HCT116 (cell line): ENCODE data around the gene PDCD6IP. TPM values are rescaled to one million over a fixed set of nuclear protein-coding genes. Genes with fewer than 3 reads are reported as not detected.

Experiments used
- ATAC-seq: fragments of 200-7000 bp; cut with Tn5 transposase; 2 replicates; pipeline ENCODE4 v1.9.1; 2020; ENCODE audit warnings: mild to moderate bottlenecking, moderate library complexity
- BruUV-seq: library from RNA; stranded (reverse); fragments of 400-500 nt; replicated peaks from 2 replicates; lab custom pipeline; 2021; lab: Mats Ljungman, UMichigan
- CTCF ChIA-PET: fragments of 300-600 bp; sonication (Branson Sonifier 250); formaldehyde crosslinking; loops from one replicate; lab custom pipeline; 2021; ENCODE audit warnings: antibody characterized with exemption; lab: Charles Lee
- POLR2A ChIA-PET: fragments of 300-600, 350-600 bp; sonication (Branson Sonifier 250); formaldehyde crosslinking; loops from one replicate; lab custom pipeline; 2021; ENCODE audit warnings: antibody characterized with exemption; lab: Charles Lee
- RAD21 ChIA-PET, 2 experiments: fragments of 300-600 bp; sonication (Branson Sonifier 250); formaldehyde crosslinking; loops; one replicate each; lab custom pipeline; 2023; ENCODE audit warnings: low total read pairs in 2 of 2; ENCODE audit not compliant: uncharacterized antibody in 2 of 2, unreplicated experiment in 2 of 2, low non-redundant PET in 1 of 2; lab: Charles Lee
- DNase-seq: peaks from one replicate; pipeline ENCODE4 v3.0.0-alpha.2; 2010; ENCODE audit warnings: low read depth, low spot score
- H2AFZ ChIP-seq: fragments of 200-600 bp; shearing (Covaris generic), sonication (generic); 2 replicates; pipeline ENCODE4 v1.6.1; 2017; ENCODE audit warnings: low read depth, mixed run types, mixed read lengths, antibody characterized with exemption, low read length; ENCODE audit not compliant: poor library complexity, severe bottlenecking
- H3K27ac ChIP-seq: 2 replicates; pipeline ENCODE4 v1.5.1; 2012; ENCODE audit warnings: low read depth, low read length
- H3K27me3 ChIP-seq: fragments of 200-600 bp; sonication (generic); 2 replicates; pipeline ENCODE4 v1.6.1; 2016; ENCODE audit warnings: mixed run types, low read length, mixed read lengths; ENCODE audit not compliant: insufficient read depth
- H3K36me3 ChIP-seq, 2 experiments: fragments of 200-500 bp in 1 of 2; fragments of 200-600 bp in 1 of 2; sonication (Bioruptor generic) in 1 of 2; sonication (generic) in 1 of 2; 2 replicates each; pipeline versions ENCODE4 v1.5.1 to v1.6.1; 2014 to 2016; ENCODE audit warnings: low read length in 2 of 2, inconsistent platforms in 1 of 2, mixed read lengths in 1 of 2, mixed run types in 1 of 2; ENCODE audit not compliant: insufficient read depth in 2 of 2, control insufficient read depth in 1 of 2
- H3K4me1 ChIP-seq, 2 experiments: fragments of 200-600 bp in 1 of 2; sonication (generic) in 1 of 2; 2 replicates each; pipeline versions ENCODE4 v1.5.1 to v1.6.1; 2012 to 2017; ENCODE audit warnings: low read length in 2 of 2, inconsistent platforms in 1 of 2, mild to moderate bottlenecking in 1 of 2, mixed read lengths in 1 of 2, mixed run types in 1 of 2, moderate library complexity in 1 of 2; ENCODE audit not compliant: insufficient read depth in 2 of 2, control insufficient read depth in 1 of 2
- H3K4me2 ChIP-seq: fragments of 200-600 bp; sonication (generic); 2 replicates; pipeline ENCODE4 v1.6.1; 2017; ENCODE audit warnings: mixed run types, low read length, mixed read lengths
- H3K4me3 ChIP-seq, 2 experiments: fragments of 200-600 bp in 1 of 2; sonication (generic) in 1 of 2; replicated peaks in 1 of 2; 2 replicates each; pipeline ENCODE4 v1.5.1; 2011 to 2016; ENCODE audit warnings: low read length in 2 of 2, control low read depth in 1 of 2, low read depth in 1 of 2, mild to moderate bottlenecking in 1 of 2, mixed read lengths in 1 of 2, mixed run types in 1 of 2
- H3K79me2 ChIP-seq: fragments of 200-600 bp; sonication (generic); 2 replicates; pipeline ENCODE4 v1.6.1; 2017; ENCODE audit warnings: mild to moderate bottlenecking, mixed run types, low read length, moderate library complexity, mixed read lengths; ENCODE audit not compliant: insufficient read depth
- H3K9ac ChIP-seq: fragments of 200-600 bp; sonication (generic); 2 replicates; pipeline ENCODE4 v1.6.1; 2016; ENCODE audit warnings: low read length, mixed read lengths
- H3K9me2 ChIP-seq: fragments of 200-600 bp; sonication (generic), shearing (Covaris generic); 2 replicates; pipeline ENCODE4 v1.6.1; 2017; ENCODE audit warnings: mixed run types, mild to moderate bottlenecking, moderate library complexity; ENCODE audit not compliant: insufficient read depth
- H3K9me3 ChIP-seq, 2 experiments: fragments of 200-500 bp in 1 of 2; fragments of 200-600 bp in 1 of 2; sonication (Bioruptor generic) in 1 of 2; sonication (generic) in 1 of 2; 2 replicates each; pipeline ENCODE4 v1.6.1; 2014 to 2017; ENCODE audit warnings: low read length in 2 of 2, mixed read lengths in 2 of 2, inconsistent platforms in 1 of 2, low read depth in 1 of 2, mild to moderate bottlenecking in 1 of 2, mixed run types in 1 of 2, moderate library complexity in 1 of 2; ENCODE audit not compliant: control insufficient read depth in 1 of 2, insufficient read depth in 1 of 2
- H4K20me1 ChIP-seq: fragments of 200-600 bp; sonication (generic), shearing (Covaris generic); 2 replicates; pipeline ENCODE4 v1.6.1; 2017; ENCODE audit warnings: mixed run types, mild to moderate bottlenecking, moderate library complexity; ENCODE audit not compliant: insufficient read depth
- ATF3 ChIP-seq: IDR thresholded peaks from 2 replicates; pipeline ENCODE4 v1.6.1; 2012
- CEBPB ChIP-seq: IDR thresholded peaks from 2 replicates; pipeline ENCODE4 v1.6.1; 2012; ENCODE audit warnings: low read depth
- CTCF ChIP-seq, 3 experiments: fragments of 200-600 bp in 1 of 3; sonication (generic) in 1 of 3; IDR thresholded peaks in 2 of 3; conservative IDR thresholded peaks in 1 of 3; 2 replicates each; pipeline ENCODE4 v1.5.1; 2012 to 2017; ENCODE audit warnings: low read depth in 2 of 3, low read length in 2 of 3, antibody characterized with exemption in 1 of 3, borderline replicate concordance in 1 of 3, control low read depth in 1 of 3, mild to moderate bottlenecking in 1 of 3, mixed read lengths in 1 of 3, mixed run types in 1 of 3, moderate library complexity in 1 of 3; ENCODE audit not compliant: insufficient read depth in 1 of 3
- ELF1 ChIP-seq: IDR thresholded peaks from 2 replicates; pipeline ENCODE4 v1.6.1; 2012; ENCODE audit warnings: low read depth, borderline replicate concordance
- FOSL1 ChIP-seq: IDR thresholded peaks from 2 replicates; pipeline ENCODE4 v1.6.1; 2012; ENCODE audit warnings: low read depth
- JUND ChIP-seq: IDR thresholded peaks from 2 replicates; pipeline ENCODE4 v1.6.1; 2012
- RAD21 ChIP-seq: IDR thresholded peaks from 2 replicates; pipeline ENCODE4 v1.6.1; 2012; ENCODE audit warnings: low read depth, mild to moderate bottlenecking
- REST ChIP-seq: IDR thresholded peaks from 2 replicates; pipeline ENCODE4 v1.6.1; 2012; ENCODE audit warnings: low read depth
- SIN3A ChIP-seq: IDR thresholded peaks from 2 replicates; pipeline ENCODE4 v1.6.1; 2012; ENCODE audit warnings: low read depth
- SRF ChIP-seq: IDR thresholded peaks from 2 replicates; pipeline ENCODE4 v1.6.1; 2012; ENCODE audit warnings: low read depth
- ZBTB33 ChIP-seq: IDR thresholded peaks from 2 replicates; pipeline ENCODE4 v1.6.1; 2011; ENCODE audit warnings: mild to moderate bottlenecking, low read length, moderate library complexity; ENCODE audit not compliant: insufficient replicate concordance; ENCODE audit errors: extremely low read depth
- ZNF274 ChIP-seq: fragments of 200-500 bp; sonication (Bioruptor generic); IDR thresholded peaks from 2 replicates; pipeline ENCODE4 v1.6.1; 2014; ENCODE audit warnings: mild to moderate bottlenecking, low read depth, low read length, inconsistent platforms
- intact Hi-C: fragments of 100-400 bp; cut with micrococcal nuclease; formaldehyde crosslinking; loops from 2 replicates; pipeline ENCODE4 v1.10.0; 2022
- total RNA-seq: library from RNA; stranded (reverse); gene quantifications from one replicate; pipeline ENCODE4 v1.2.1, GENCODE V29; 2021; ENCODE audit not compliant: unreplicated experiment

Gene PDCD6IP
- total RNA-seq, 1 experiment from 2014 or later: 241 TPM

GRCh38 chr3:33826206-33826605 lies 27.8 kb downstream of the PDCD6IP start:
- RAD21 ChIA-PET: no interaction called here
- peaks cover 19 to 33% of the 10 kb centered on the region in 2 experiments for H3K36me3 ChIP-seq
- no peak overlapping the region for H3K27ac ChIP-seq
- H3K9ac ChIP-seq: no peak overlapping the region
- no peak for TF ChIP-seq ELF1
- no peak for TF ChIP-seq SRF
- TF ChIP-seq CEBPB: no peak
- no peak for TF ChIP-seq REST
- no peak for TF ChIP-seq CTCF (IDR thresholded peaks at IDR 0.05 in 2 of 3, conservative IDR thresholded peaks at IDR 0.05 in 1 of 3; ENCODE audit: borderline replicate concordance in 1 of 3, insufficient read depth in 1 of 3, low read depth in 2 of 3, low read length in 2 of 3)
- TF ChIP-seq ZBTB33: no peak
- TF ChIP-seq JUND: no peak
- TF ChIP-seq SIN3A: no peak
- no peak for TF ChIP-seq ZNF274
- no peak for TF ChIP-seq RAD21
- TF ChIP-seq ATF3: no peak
- TF ChIP-seq FOSL1: no peak
- H3K4me3 ChIP-seq: no peak overlapping the region
- POLR2A ChIA-PET: no interaction called here
- no peaks in the 10 kb centered on the region for H3K27me3 ChIP-seq
- H3K79me2 ChIP-seq: peaks cover 34% of the 10 kb centered on the region
- CTCF ChIA-PET: no interaction called here
- no peaks in the 10 kb centered on the region for H4K20me1 ChIP-seq
- DNase-seq: no peak
- intact Hi-C loops: no loop called here
- ATAC-seq: no peak
- no peaks in the 10 kb centered on the region for H3K9me2 ChIP-seq
- H3K4me2 ChIP-seq: no peak overlapping the region
- no TSS peak for BruUV-seq
- H3K4me1 ChIP-seq: no peaks in the 10 kb centered on the region
- no peak overlapping the region for H2AFZ ChIP-seq
- H3K9me3 ChIP-seq: no peaks in the 10 kb centered on the region
